SK-N-SH (cell line): Measurements from ENCODE around the gene CIAO2B. TPM values are rescaled to one million over a fixed set of nuclear protein-coding genes. Genes with fewer than 3 reads are reported as not detected.

Experiments used
- CTCF ChIA-PET: fragments of 300-600, 350-600 bp; formaldehyde crosslinking; extraction: SDS; loops from one replicate; lab custom pipeline; 2021; lab: Yijun Ruan, JAX
- POLR2A ChIA-PET: fragments of 350-600 bp; sonication (Branson Sonifier 250); formaldehyde crosslinking; extraction: SDS; loops from one replicate; lab custom pipeline; 2020; ENCODE audit warnings: antibody characterized with exemption, inconsistent platforms; lab: Yijun Ruan, JAX
- DNase-seq: peaks from one replicate; pipeline ENCODE4 v3.0.0; 2012
- H2AFZ ChIP-seq: fragments of 200-600 bp; sonication (generic); 2 replicates; pipeline ENCODE4 v1.8.1; 2016; ENCODE audit warnings: antibody characterized with exemption, mild to moderate bottlenecking, low read depth
- H3F3A ChIP-seq: fragments of 200-600 bp; sonication (generic); replicated peaks from 2 replicates; pipeline ENCODE3; 2016; ENCODE audit warnings: antibody characterized with exemption, mild to moderate bottlenecking; ENCODE audit not compliant: insufficient read depth
- H3K27ac ChIP-seq, 2 experiments: fragments of 200-500 bp in 1 of 2; fragments of 200-600 bp in 1 of 2; sonication (Bioruptor generic) in 1 of 2; sonication (generic), shearing (Covaris generic) in 1 of 2; 2 replicates each; pipeline versions ENCODE4 v1.5.1 to v1.6.1; 2014 to 2016; ENCODE audit warnings: low read depth in 2 of 2, inconsistent platforms in 1 of 2, low read length in 1 of 2, mild to moderate bottlenecking in 1 of 2, mixed read lengths in 1 of 2
- H3K27me3 ChIP-seq: fragments of 200-600 bp; sonication (generic), shearing (Covaris generic); 2 replicates; pipeline ENCODE4 v1.6.1; 2016; ENCODE audit warnings: mixed run types; ENCODE audit not compliant: insufficient read depth
- H3K36me3 ChIP-seq, 2 experiments: fragments of 200-500 bp in 1 of 2; fragments of 200-600 bp in 1 of 2; sonication (Bioruptor generic) in 1 of 2; sonication (generic) in 1 of 2; replicated peaks in 1 of 2; 2 replicates each; pipeline versions ENCODE3 to v1.5.1; 2014 to 2016; ENCODE audit warnings: low read length in 1 of 2, mild to moderate bottlenecking in 1 of 2; ENCODE audit not compliant: insufficient read depth in 2 of 2, control insufficient read depth in 1 of 2
- H3K4me1 ChIP-seq, 2 experiments: fragments of 200-500 bp in 1 of 2; fragments of 200-600 bp in 1 of 2; sonication (Bioruptor generic) in 1 of 2; sonication (generic), shearing (Covaris generic) in 1 of 2; 2 replicates each; pipeline versions ENCODE4 v1.5.1 to v1.6.1; 2014 to 2016; ENCODE audit warnings: low read depth in 1 of 2, low read length in 1 of 2, mixed run types in 1 of 2; ENCODE audit not compliant: insufficient read depth in 2 of 2, control insufficient read depth in 1 of 2
- H3K4me2 ChIP-seq: fragments of 200-600 bp; sonication (generic), shearing (Covaris generic); 2 replicates; pipeline ENCODE4 v1.6.1; 2017; ENCODE audit warnings: mixed run types
- H3K4me3 ChIP-seq, 2 experiments: fragments of 200-500 bp in 1 of 2; fragments of 200-600 bp in 1 of 2; sonication (Bioruptor generic) in 1 of 2; sonication (generic), shearing (Covaris generic) in 1 of 2; 2 replicates each; pipeline versions ENCODE4 v1.5.1 to v1.8.1; 2014 to 2016; ENCODE audit warnings: low read depth in 2 of 2, inconsistent platforms in 1 of 2, low read length in 1 of 2, mild to moderate bottlenecking in 1 of 2, mixed read lengths in 1 of 2, moderate library complexity in 1 of 2
- H3K79me2 ChIP-seq: fragments of 200-600 bp; sonication (generic); 2 replicates; pipeline ENCODE4 v1.8.1; 2017; ENCODE audit warnings: mild to moderate bottlenecking; ENCODE audit not compliant: insufficient read depth
- H3K9ac ChIP-seq: fragments of 200-600 bp; sonication (generic); 2 replicates; pipeline ENCODE4 v1.6.1; 2017; ENCODE audit warnings: mixed run types
- H3K9me2 ChIP-seq: fragments of 200-600 bp; sonication (generic); 2 replicates; pipeline ENCODE4 v1.6.1; 2017; ENCODE audit warnings: mixed run types
- H3K9me3 ChIP-seq: fragments of 200-600 bp; sonication (generic); 2 replicates; pipeline ENCODE4 v1.6.1; 2017; ENCODE audit warnings: mixed run types, mild to moderate bottlenecking, moderate library complexity
- H4K20me1 ChIP-seq: fragments of 200-600 bp; sonication (generic); 2 replicates; pipeline ENCODE4 v1.6.1; 2017; ENCODE audit warnings: mild to moderate bottlenecking, mixed run types; ENCODE audit not compliant: insufficient read depth
- CHD2 ChIP-seq: fragments of 150-350 bp; IDR thresholded peaks from 2 replicates; pipeline ENCODE4 v1.6.1; 2018; ENCODE audit warnings: low read length; ENCODE audit not compliant: partially characterized antibody
- EP300 ChIP-seq, 2 experiments: IDR thresholded peaks; 2 replicates each; pipeline versions ENCODE4 v1.4.0 to v1.6.1; 2012; ENCODE audit warnings: borderline replicate concordance in 1 of 2, low read depth in 1 of 2, low read length in 1 of 2
- EZH2phosphoT487 ChIP-seq: fragments of 200-600 bp; sonication (generic); IDR thresholded peaks from 2 replicates; pipeline ENCODE4 v1.6.1; 2017; ENCODE audit warnings: low read depth, mixed run types, mild to moderate bottlenecking, antibody characterized with exemption, moderate library complexity, borderline replicate concordance
- FOSL2 ChIP-seq: IDR thresholded peaks from 2 replicates; pipeline ENCODE4 v1.4.0; 2012; ENCODE audit warnings: low read depth, mild to moderate bottlenecking, moderate library complexity, borderline replicate concordance
- FOXM1 ChIP-seq: IDR thresholded peaks from 2 replicates; pipeline ENCODE4 v1.4.0; 2012; ENCODE audit warnings: low read depth, mild to moderate bottlenecking
- GABPA ChIP-seq: IDR thresholded peaks from 2 replicates; pipeline ENCODE4 v1.4.0; 2012; ENCODE audit warnings: low read depth, mild to moderate bottlenecking
- GATA2 ChIP-seq: sonication (generic); formaldehyde crosslinking; IDR thresholded peaks from 2 replicates; pipeline ENCODE4 v1.5.0; 2020; ENCODE audit warnings: mild to moderate bottlenecking, missing genetic modification reagents
- MXI1 ChIP-seq: IDR thresholded peaks from 2 replicates; pipeline ENCODE4 v1.6.1; 2012; ENCODE audit warnings: mild to moderate bottlenecking, low read depth, low read length, improper control_type of control experiment
- NRF1 ChIP-seq: IDR thresholded peaks from 2 replicates; pipeline ENCODE4 v1.6.1; 2012; ENCODE audit warnings: low read depth, mild to moderate bottlenecking, low read length
- RAD21 ChIP-seq: IDR thresholded peaks from 2 replicates; pipeline ENCODE4 v1.6.1; 2012; ENCODE audit warnings: mild to moderate bottlenecking, low read length
- RFX5 ChIP-seq: IDR thresholded peaks from 2 replicates; pipeline ENCODE4 v1.6.1; 2012; ENCODE audit warnings: mild to moderate bottlenecking, improper control_type of control experiment, low read length
- SMC3 ChIP-seq: IDR thresholded peaks from 2 replicates; pipeline ENCODE4 v1.6.1; 2012; ENCODE audit warnings: low read depth, low read length, improper control_type of control experiment
- TAF1 ChIP-seq: IDR thresholded peaks from 2 replicates; pipeline ENCODE4 v1.6.1; 2012; ENCODE audit warnings: low read depth, mild to moderate bottlenecking, low read length, moderate library complexity, borderline replicate concordance
- TEAD4 ChIP-seq: IDR thresholded peaks from 2 replicates; pipeline ENCODE4 v1.4.0; 2012; ENCODE audit warnings: mild to moderate bottlenecking, borderline replicate concordance; ENCODE audit not compliant: insufficient read depth
- WGBS: methylation state at CpG from one replicate; pipeline ENCODE4 v1.1.6; 2017; ENCODE audit warnings: low lambda C conversion rate; 5-methylcytosine and 5-hydroxymethylcytosine counted together
- polyA plus RNA-seq, 3 experiments: library from polyadenylated mRNA; depleted of rRNA; stranded (reverse); fragments of >200 nt; gene quantifications; 2 replicates each; pipeline ENCODE4 v1.2.3, GENCODE V29; 2012
- TF ChIP-seq, protein P1 (sequence below): fragments of 150-350 bp; IDR thresholded peaks from 2 replicates; pipeline ENCODE4 v1.6.1; 2017; ENCODE audit warnings: antibody characterized with exemption, low read length, low read depth, borderline replicate concordance
- TF ChIP-seq, protein P2 (sequence below): fragments of 150-350 bp; IDR thresholded peaks from 2 replicates; pipeline ENCODE4 v1.6.1; 2016; ENCODE audit warnings: mild to moderate bottlenecking, low read depth, low read length
- TF ChIP-seq, protein P3 (sequence below): IDR thresholded peaks from 2 replicates; pipeline ENCODE4; 2012
- TF ChIP-seq, protein P4 (sequence below): IDR thresholded peaks from 2 replicates; pipeline ENCODE4 v1.4.0; 2012; ENCODE audit warnings: low read depth, borderline replicate concordance
- TF ChIP-seq, protein P5 (sequence below): IDR thresholded peaks from 2 replicates; pipeline ENCODE4 v1.4.0; 2012; ENCODE audit warnings: low read depth

The CIAO2B gene
- polyA plus RNA-seq, 1 of the 3 experiments (the other 2 are of a cell fraction), result 665 TPM

DNA sequence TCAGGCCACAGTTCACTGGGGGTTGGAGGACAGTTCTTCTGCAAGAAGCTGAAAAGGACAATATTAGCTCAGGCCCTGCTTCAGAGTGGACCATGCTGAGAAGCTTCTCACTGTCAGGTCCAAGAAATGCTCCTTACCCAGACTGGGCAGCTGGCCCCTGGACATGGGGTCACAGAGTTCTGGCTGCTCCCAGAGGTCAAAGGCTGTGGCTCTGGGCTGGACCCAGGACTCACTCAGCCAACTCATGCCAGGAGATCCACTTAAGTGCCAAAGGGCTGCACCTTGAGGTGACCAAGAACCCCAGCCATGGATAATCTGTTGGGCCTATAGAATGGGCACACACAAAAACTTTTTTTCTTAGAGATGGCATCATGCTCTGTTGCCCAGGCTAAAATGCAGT lies 5.2 kb upstream of the CIAO2B start:
- TF ChIP-seq FOSL2 (no peak), NRF1 (no peak), CHD2 (no peak), FOXM1 (no peak)
- TF ChIP-seq, protein P1, sequence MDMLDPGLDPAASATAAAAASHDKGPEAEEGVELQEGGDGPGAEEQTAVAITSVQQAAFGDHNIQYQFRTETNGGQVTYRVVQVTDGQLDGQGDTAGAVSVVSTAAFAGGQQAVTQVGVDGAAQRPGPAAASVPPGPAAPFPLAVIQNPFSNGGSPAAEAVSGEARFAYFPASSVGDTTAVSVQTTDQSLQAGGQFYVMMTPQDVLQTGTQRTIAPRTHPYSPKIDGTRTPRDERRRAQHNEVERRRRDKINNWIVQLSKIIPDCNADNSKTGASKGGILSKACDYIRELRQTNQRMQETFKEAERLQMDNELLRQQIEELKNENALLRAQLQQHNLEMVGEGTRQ, result no peak
- TF ChIP-seq, protein P2, sequence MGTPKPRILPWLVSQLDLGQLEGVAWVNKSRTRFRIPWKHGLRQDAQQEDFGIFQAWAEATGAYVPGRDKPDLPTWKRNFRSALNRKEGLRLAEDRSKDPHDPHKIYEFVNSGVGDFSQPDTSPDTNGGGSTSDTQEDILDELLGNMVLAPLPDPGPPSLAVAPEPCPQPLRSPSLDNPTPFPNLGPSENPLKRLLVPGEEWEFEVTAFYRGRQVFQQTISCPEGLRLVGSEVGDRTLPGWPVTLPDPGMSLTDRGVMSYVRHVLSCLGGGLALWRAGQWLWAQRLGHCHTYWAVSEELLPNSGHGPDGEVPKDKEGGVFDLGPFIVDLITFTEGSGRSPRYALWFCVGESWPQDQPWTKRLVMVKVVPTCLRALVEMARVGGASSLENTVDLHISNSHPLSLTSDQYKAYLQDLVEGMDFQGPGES, result no peak
- TF ChIP-seq, all 33 proteins: peak for 0

DNA sequence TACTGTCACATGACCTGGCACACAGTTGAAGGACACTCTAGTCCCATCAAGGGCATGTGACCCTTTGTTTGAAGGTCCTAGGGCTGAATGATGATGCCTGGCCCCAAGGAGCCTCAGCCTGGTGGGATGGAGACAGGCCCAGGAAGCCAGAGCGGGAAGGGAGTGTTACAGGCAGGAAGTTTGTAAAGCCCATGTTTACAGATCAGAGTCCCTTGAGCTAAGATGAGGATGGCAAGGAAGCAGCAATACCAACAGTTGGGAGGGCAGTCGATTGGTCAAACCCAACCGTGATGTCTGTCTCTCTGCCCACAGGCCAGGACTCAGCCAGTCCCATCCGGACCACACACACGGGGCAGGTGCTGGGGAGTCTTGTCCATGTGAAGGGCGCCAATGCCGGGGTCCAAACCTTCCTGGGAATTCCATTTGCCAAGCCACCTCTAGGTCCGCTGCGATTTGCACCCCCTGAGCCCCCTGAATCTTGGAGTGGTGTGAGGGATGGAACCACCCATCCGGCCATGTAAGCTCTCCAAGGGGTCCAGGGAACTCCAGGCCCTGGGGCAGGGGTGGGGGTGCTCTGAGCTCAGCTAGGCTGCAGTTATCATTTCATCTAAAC lies 3.6 kb upstream of the CIAO2B start:
- H3F3A ChIP-seq, result no peaks in the 10 kb centered on the region
- H3K4me3 ChIP-seq, result no peak overlapping the region
- DNase-seq, result no peak
- H3K4me2 ChIP-seq, result no peak overlapping the region
- H3K36me3 ChIP-seq, result peaks cover 20 to 48% of the 10 kb centered on the region in 2 experiments
- peaks cover 56% of the 10 kb centered on the region for H3K79me2 ChIP-seq
- H3K9me2 ChIP-seq, result no peaks in the 10 kb centered on the region
- 93% methylated on average over 6 of the region's 10 CpGs for WGBS
- no peak overlapping the region for H3K9ac ChIP-seq
- no peak overlapping the region for H3K27ac ChIP-seq
- no peaks in the 10 kb centered on the region for H3K27me3 ChIP-seq
- H3K9me3 ChIP-seq, result no peaks in the 10 kb centered on the region
- peaks cover 6 to 19% of the 10 kb centered on the region in 2 experiments; a peak in 2 of 4 replicates for H3K4me1 ChIP-seq
- ChIA-PET CTCF (interaction anchor here (1.4 kb wide), 1 partner anchor 42 kb away, joined by 6 read pairs; no protein-coding TSS in a partner anchor), POLR2A (no interaction called here)
- peaks cover 24% of the 10 kb centered on the region for H4K20me1 ChIP-seq
- H2AFZ ChIP-seq, result no peak overlapping the region
- TF ChIP-seq TEAD4 (no peak), TAF1 (no peak), GATA2 (CRISPR knock-in tag) (no peak), SMC3 (no peak), RFX5 (no peak), GABPA (no peak), EP300 (IDR thresholded peaks at IDR 0.05; ENCODE audit: borderline replicate concordance in 1 of 2, low read depth in 1 of 2, low read length in 1 of 2) (no peak), MXI1 (no peak), EZH2phosphoT487 (no peak), RAD21 (no peak)
- TF ChIP-seq, protein P3, sequence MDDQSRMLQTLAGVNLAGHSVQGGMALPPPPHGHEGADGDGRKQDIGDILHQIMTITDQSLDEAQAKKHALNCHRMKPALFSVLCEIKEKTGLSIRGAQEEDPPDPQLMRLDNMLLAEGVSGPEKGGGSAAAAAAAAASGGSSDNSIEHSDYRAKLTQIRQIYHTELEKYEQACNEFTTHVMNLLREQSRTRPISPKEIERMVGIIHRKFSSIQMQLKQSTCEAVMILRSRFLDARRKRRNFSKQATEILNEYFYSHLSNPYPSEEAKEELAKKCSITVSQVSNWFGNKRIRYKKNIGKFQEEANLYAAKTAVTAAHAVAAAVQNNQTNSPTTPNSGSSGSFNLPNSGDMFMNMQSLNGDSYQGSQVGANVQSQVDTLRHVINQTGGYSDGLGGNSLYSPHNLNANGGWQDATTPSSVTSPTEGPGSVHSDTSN, result no peak
- TF ChIP-seq, protein P4, sequence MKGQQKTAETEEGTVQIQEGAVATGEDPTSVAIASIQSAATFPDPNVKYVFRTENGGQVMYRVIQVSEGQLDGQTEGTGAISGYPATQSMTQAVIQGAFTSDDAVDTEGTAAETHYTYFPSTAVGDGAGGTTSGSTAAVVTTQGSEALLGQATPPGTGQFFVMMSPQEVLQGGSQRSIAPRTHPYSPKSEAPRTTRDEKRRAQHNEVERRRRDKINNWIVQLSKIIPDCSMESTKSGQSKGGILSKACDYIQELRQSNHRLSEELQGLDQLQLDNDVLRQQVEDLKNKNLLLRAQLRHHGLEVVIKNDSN, result no peak
- TF ChIP-seq, protein P5, sequence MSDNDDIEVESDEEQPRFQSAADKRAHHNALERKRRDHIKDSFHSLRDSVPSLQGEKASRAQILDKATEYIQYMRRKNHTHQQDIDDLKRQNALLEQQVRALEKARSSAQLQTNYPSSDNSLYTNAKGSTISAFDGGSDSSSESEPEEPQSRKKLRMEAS, result no peak

More for the DNA sequence above, 5.2 kb upstream of the CIAO2B start:
- Histone ChIP-seq H3K4me2 (no peak overlapping the region), H3K9me2 (no peaks in the 10 kb centered on the region), H3K4me3 (no peak overlapping the region), H3K36me3 (peaks cover 24 to 58% of the 10 kb centered on the region in 2 experiments), H3K79me2 (peaks cover 42% of the 10 kb centered on the region), H3K4me1 (peaks cover 0 to 12% of the 10 kb centered on the region in 2 experiments; a peak in 1 of 4 replicates), H3F3A (peaks cover 4% of the 10 kb centered on the region), H3K9me3 (no peaks in the 10 kb centered on the region), H3K9ac (no peak overlapping the region), H3K27me3 (no peaks in the 10 kb centered on the region), H4K20me1 (peaks cover 24% of the 10 kb centered on the region), H3K27ac (no peak overlapping the region), H2AFZ (no peak overlapping the region)
- no peak for DNase-seq
- ChIA-PET CTCF (interaction anchor here (0.9 to 1.4 kb wide), 3 partner anchors 13 to 44 kb away, joined by 3 to 4 read pairs (median 3); no protein-coding TSS in a partner anchor), POLR2A (no interaction called here)
